HEK293 (cell line): ENCODE results near the gene FGFBP3.

Experiments used
- KLF1 ChIP-seq: fragments of 450-650 bp; formaldehyde crosslinking; IDR thresholded peaks from 2 replicates; pipeline ENCODE4 v1.5.1; 2016; ENCODE audit warnings: missing biosample characterization, missing genetic modification characterization
- ZNF155 ChIP-seq: fragments of 450-650 bp; formaldehyde crosslinking; IDR thresholded peaks from 2 replicates; pipeline ENCODE4 v1.5.1; 2016; ENCODE audit warnings: missing biosample characterization, missing genetic modification characterization
- ZNF354C ChIP-seq: fragments of 450-650 bp; formaldehyde crosslinking; IDR thresholded peaks from 2 replicates; pipeline ENCODE4 v1.5.1; 2016; ENCODE audit warnings: missing biosample characterization, missing genetic modification characterization, low read depth, borderline replicate concordance
- ZNF529 ChIP-seq: fragments of 450-650 bp; formaldehyde crosslinking; IDR thresholded peaks from 2 replicates; pipeline ENCODE4 v1.5.1; 2017; ENCODE audit warnings: missing genetic modification characterization, missing biosample characterization; ENCODE audit not compliant: insufficient replicate concordance
- ZNF560 ChIP-seq: fragments of 450-650 bp; formaldehyde crosslinking; IDR thresholded peaks from 2 replicates; pipeline ENCODE4 v1.5.1; 2017; ENCODE audit warnings: missing biosample characterization, missing genetic modification characterization, borderline replicate concordance
- ZNF561 ChIP-seq: fragments of 450-650 bp; IDR thresholded peaks from 2 replicates; pipeline ENCODE4 v1.5.1; 2018; ENCODE audit warnings: missing biosample characterization, missing genetic modification characterization, borderline replicate concordance
- ZNF626 ChIP-seq: fragments of 450-650 bp; sonication (Bioruptor Pico); formaldehyde crosslinking; IDR thresholded peaks from 2 replicates; pipeline ENCODE4 v1.5.1; 2018; ENCODE audit warnings: missing biosample characterization, missing genetic modification characterization, inconsistent platforms
- ZNF707 ChIP-seq: fragments of 450-650 bp; formaldehyde crosslinking; IDR thresholded peaks from 2 replicates; pipeline ENCODE4 v1.5.1; 2016; ENCODE audit warnings: missing biosample characterization, missing genetic modification characterization
- ZNF785 ChIP-seq: fragments of 450-650 bp; formaldehyde crosslinking; IDR thresholded peaks from 2 replicates; pipeline ENCODE4 v1.5.1; 2016; ENCODE audit warnings: missing biosample characterization, missing genetic modification characterization
- ZSCAN23 ChIP-seq: fragments of 450-650 bp; formaldehyde crosslinking; IDR thresholded peaks from 2 replicates; pipeline ENCODE4 v1.5.1; 2016; ENCODE audit warnings: missing biosample characterization, missing genetic modification characterization
- TF ChIP-seq, protein P1 (sequence below): fragments of 450-650 bp; formaldehyde crosslinking; IDR thresholded peaks from 2 replicates; pipeline ENCODE4 v1.5.1; 2016; ENCODE audit warnings: missing biosample characterization, missing genetic modification characterization
- TF ChIP-seq, protein P2 (sequence below): fragments of 450-650 bp; formaldehyde crosslinking; IDR thresholded peaks from 2 replicates; pipeline ENCODE4 v1.5.1; 2016; ENCODE audit warnings: missing biosample characterization, missing genetic modification characterization, borderline replicate concordance
- TF ChIP-seq, protein P3 (sequence below): fragments of 450-650 bp; formaldehyde crosslinking; IDR thresholded peaks from 2 replicates; pipeline ENCODE4 v1.5.1; 2016; ENCODE audit warnings: missing biosample characterization, missing genetic modification characterization
- TF ChIP-seq, protein P4 (sequence below): fragments of 450-650 bp; formaldehyde crosslinking; IDR thresholded peaks from 2 replicates; pipeline ENCODE4 v1.5.1; 2016; ENCODE audit warnings: missing biosample characterization, missing genetic modification characterization

DNA sequence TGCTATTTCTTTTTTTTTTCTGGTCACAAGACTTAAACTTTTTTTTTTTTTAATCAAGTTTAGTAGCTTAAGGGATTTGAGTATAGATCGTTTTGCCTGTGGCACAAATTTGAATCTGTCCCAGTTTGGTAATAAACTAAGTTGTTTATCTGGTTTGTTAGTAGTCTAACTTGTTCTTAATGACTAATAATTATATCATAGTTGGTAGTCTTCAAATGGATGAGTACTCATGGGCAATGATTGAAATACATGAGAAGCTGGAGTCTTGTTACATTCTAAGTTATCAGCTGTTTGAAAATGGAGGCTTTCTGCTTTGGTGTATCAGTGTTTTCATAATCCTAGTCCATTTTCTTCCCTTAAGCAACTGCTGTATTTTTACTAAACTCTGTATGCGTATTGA, 26.6 kb upstream of the FGFBP3 start:
- TF ChIP-seq, protein P1, sequence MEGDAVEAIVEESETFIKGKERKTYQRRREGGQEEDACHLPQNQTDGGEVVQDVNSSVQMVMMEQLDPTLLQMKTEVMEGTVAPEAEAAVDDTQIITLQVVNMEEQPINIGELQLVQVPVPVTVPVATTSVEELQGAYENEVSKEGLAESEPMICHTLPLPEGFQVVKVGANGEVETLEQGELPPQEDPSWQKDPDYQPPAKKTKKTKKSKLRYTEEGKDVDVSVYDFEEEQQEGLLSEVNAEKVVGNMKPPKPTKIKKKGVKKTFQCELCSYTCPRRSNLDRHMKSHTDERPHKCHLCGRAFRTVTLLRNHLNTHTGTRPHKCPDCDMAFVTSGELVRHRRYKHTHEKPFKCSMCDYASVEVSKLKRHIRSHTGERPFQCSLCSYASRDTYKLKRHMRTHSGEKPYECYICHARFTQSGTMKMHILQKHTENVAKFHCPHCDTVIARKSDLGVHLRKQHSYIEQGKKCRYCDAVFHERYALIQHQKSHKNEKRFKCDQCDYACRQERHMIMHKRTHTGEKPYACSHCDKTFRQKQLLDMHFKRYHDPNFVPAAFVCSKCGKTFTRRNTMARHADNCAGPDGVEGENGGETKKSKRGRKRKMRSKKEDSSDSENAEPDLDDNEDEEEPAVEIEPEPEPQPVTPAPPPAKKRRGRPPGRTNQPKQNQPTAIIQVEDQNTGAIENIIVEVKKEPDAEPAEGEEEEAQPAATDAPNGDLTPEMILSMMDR (tag by site-specific recombination) = no peak
- TF ChIP-seq ZNF155 (tag by site-specific recombination) (no peak), ZNF707 (tag by site-specific recombination) (no peak), ZSCAN23 (tag by site-specific recombination) (no peak), ZNF785 (tag by site-specific recombination) (no peak), ZNF626 (tag by site-specific recombination) (no peak), KLF1 (tag by site-specific recombination) (no peak), ZNF354C (tag by site-specific recombination) (no peak), ZNF561 (tag by site-specific recombination) (no peak), ZNF560 (tag by site-specific recombination) (no peak), ZNF529 (tag by site-specific recombination) (no peak)
- TF ChIP-seq, protein P2, sequence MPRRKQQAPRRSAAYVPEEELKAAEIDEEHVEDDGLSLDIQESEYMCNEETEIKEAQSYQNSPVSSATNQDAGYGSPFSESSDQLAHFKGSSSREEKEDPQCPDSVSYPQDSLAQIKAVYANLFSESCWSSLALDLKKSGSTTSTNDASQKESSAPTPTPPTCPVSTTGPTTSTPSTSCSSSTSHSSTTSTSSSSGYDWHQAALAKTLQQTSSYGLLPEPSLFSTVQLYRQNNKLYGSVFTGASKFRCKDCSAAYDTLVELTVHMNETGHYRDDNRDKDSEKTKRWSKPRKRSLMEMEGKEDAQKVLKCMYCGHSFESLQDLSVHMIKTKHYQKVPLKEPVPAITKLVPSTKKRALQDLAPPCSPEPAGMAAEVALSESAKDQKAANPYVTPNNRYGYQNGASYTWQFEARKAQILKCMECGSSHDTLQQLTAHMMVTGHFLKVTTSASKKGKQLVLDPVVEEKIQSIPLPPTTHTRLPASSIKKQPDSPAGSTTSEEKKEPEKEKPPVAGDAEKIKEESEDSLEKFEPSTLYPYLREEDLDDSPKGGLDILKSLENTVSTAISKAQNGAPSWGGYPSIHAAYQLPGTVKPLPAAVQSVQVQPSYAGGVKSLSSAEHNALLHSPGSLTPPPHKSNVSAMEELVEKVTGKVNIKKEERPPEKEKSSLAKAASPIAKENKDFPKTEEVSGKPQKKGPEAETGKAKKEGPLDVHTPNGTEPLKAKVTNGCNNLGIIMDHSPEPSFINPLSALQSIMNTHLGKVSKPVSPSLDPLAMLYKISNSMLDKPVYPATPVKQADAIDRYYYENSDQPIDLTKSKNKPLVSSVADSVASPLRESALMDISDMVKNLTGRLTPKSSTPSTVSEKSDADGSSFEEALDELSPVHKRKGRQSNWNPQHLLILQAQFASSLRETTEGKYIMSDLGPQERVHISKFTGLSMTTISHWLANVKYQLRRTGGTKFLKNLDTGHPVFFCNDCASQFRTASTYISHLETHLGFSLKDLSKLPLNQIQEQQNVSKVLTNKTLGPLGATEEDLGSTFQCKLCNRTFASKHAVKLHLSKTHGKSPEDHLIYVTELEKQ (tag by site-specific recombination) = no peak
- TF ChIP-seq, protein P3, sequence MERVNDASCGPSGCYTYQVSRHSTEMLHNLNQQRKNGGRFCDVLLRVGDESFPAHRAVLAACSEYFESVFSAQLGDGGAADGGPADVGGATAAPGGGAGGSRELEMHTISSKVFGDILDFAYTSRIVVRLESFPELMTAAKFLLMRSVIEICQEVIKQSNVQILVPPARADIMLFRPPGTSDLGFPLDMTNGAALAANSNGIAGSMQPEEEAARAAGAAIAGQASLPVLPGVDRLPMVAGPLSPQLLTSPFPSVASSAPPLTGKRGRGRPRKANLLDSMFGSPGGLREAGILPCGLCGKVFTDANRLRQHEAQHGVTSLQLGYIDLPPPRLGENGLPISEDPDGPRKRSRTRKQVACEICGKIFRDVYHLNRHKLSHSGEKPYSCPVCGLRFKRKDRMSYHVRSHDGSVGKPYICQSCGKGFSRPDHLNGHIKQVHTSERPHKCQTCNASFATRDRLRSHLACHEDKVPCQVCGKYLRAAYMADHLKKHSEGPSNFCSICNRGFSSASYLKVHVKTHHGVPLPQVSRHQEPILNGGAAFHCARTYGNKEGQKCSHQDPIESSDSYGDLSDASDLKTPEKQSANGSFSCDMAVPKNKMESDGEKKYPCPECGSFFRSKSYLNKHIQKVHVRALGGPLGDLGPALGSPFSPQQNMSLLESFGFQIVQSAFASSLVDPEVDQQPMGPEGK (tag by site-specific recombination) = no peak
- TF ChIP-seq, protein P4, sequence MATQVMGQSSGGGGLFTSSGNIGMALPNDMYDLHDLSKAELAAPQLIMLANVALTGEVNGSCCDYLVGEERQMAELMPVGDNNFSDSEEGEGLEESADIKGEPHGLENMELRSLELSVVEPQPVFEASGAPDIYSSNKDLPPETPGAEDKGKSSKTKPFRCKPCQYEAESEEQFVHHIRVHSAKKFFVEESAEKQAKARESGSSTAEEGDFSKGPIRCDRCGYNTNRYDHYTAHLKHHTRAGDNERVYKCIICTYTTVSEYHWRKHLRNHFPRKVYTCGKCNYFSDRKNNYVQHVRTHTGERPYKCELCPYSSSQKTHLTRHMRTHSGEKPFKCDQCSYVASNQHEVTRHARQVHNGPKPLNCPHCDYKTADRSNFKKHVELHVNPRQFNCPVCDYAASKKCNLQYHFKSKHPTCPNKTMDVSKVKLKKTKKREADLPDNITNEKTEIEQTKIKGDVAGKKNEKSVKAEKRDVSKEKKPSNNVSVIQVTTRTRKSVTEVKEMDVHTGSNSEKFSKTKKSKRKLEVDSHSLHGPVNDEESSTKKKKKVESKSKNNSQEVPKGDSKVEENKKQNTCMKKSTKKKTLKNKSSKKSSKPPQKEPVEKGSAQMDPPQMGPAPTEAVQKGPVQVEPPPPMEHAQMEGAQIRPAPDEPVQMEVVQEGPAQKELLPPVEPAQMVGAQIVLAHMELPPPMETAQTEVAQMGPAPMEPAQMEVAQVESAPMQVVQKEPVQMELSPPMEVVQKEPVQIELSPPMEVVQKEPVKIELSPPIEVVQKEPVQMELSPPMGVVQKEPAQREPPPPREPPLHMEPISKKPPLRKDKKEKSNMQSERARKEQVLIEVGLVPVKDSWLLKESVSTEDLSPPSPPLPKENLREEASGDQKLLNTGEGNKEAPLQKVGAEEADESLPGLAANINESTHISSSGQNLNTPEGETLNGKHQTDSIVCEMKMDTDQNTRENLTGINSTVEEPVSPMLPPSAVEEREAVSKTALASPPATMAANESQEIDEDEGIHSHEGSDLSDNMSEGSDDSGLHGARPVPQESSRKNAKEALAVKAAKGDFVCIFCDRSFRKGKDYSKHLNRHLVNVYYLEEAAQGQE = no peak
